Occipital lobe (tissue), 2 donors: Measurements from ENCODE around the gene TMOD4. TPM values are rescaled to one million over a fixed set of nuclear protein-coding genes. Genes with fewer than 3 reads are reported as not detected.

Source experiments
- DNase-seq: peaks from one replicate; lab custom pipeline; 2025; lab: John Stamatoyannopoulos, UW
- total RNA-seq: library from RNA; depleted of rRNA; stranded (reverse); fragments of >200 nt; gene quantifications from one replicate; pipeline ENCODE4 v1.2.3, GENCODE V29; 2014

The TMOD4 gene
- total RNA-seq, 1 donor from 2014 or later: not detected

DNA sequence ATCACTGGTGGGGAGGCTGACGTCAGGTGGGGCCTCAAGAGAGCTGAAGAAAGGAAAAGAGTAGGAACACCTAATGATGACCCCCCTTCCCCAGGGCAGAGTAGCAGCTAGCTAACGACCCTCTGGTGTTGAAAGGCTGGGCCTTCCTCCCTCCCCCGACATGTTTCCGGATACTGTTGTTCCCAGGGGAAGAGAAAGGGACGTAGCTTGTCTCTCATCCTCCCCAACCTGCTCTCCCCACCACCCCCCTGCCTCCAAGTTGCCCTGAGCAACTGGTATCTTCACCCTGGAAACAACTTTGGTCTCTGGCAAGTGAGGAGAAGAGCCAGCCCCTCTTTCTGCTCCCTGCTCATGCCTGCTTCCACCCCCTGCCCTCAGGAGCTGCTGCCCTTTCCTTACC, 31.8 kb downstream of the TMOD4 start:
- no peak for DNase-seq

DNA sequence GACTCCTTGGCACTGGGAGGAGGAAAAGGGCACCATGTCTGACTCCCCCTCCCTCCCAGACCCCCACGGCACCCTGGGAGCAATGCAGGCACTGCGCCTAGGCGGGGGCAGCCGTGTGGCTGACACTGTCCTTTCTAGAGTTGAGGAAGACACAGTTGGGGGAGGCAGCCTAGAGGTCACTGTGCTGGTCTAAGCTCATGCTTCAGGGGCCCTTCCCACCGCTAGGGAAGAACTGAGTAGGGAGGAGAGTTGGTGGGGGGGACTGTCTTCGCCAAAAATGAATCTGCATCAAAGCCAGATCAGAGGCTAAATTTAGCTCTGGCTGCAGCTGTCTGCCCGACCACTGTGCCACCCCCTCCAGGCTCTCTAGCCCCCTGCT, 32.7 kb downstream of the TMOD4 start:
- no peak for DNase-seq

DNA sequence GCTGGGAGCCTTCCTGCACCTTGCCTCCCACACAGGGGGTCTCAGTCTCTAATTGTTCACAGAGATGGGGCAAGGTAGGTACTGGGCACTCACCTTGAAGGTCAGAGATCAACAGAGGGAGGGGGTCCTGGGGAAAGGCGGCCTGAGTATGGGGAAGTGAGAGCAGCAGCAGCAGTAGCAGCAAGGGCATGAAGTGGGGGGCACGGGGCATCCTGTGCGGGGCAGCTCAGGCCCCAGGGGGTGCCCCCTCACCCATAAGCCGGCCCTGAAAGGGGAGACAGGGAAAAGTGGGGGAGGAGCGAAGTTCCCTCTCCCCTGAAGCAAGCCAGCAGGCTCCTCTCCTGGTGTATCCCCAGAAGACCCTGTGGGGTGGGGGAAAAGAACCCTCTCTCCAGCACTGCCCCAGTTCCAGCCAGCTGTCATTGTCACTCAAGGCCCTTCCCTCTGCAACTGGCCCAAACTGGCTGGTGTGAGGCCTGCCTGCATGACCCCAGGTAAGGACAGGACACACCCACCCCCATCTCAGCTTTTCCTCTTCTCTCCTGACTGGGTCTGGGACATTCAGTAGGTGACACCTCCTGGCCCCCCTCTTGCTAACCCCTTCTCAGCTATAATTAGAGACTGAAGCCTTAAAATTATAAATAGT, 33.2 kb downstream of the TMOD4 start:
- no peak for DNase-seq

DNA sequence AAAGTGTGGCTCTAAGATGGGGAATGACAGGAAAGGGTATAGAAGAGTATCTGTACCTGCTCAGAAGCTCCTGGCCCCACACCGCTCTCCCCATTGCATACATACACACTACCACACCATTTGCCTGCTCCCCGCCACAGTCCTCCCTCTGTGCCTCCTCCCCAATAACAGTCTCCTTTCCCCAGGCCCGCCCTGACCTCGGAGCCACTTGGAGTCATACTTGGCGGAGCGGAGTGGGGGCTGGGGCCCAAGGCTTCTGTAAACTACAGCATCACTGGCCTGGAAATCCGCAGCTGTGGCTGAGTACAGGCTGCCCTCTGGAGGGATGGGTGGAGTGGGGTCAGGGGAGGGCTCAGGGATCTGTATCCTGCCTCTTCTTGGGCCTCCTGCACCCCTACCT, 38.0 kb downstream of the TMOD4 start:
- DNase-seq: no peak

DNA sequence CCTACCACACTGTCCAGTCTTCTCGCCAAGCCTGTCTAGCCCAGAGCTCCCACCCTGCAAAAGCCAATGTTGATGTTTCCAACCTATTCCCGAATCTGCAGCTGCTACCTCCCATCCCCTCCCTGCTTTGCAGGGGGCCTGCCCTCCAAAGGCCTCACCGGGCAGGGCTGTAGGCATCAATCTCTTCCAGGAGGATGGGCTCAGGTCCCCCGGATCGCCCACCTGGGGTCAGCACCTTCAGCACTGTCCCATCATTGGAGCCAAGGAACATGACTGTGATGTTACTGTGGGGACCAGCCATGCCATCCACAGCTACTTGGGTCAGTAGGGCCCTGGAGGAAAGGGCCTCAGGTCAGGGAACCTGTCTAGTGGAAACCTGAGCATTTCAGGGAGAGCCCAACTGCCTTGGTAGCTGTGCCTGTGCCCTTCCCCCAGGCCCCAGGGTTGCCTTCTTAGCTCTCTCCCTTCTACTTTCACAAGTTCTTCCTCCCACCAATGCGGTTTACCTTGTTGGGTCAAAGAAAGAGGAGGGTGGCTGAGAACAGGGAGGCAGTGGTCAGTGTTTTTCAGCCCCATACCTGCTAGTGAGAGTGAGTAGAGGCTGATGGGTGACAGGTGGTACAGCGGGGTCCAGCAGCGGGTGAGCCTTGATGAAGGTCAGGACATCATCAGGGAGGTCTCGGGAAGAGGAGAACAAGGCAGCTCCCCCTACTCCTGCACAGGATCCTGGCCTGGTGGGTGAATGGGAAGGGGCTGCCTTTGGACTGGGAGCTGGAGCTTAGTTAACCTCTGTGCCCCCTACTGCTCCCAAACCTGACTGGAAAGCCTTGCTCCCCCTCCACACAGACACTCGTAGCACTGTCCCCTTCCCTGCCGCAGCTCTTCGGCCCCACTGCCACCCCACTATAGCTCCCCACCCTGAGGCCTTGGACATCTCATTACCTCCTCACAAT, 40.1 kb downstream of the TMOD4 start:
- DNase-seq: no peak

DNA sequence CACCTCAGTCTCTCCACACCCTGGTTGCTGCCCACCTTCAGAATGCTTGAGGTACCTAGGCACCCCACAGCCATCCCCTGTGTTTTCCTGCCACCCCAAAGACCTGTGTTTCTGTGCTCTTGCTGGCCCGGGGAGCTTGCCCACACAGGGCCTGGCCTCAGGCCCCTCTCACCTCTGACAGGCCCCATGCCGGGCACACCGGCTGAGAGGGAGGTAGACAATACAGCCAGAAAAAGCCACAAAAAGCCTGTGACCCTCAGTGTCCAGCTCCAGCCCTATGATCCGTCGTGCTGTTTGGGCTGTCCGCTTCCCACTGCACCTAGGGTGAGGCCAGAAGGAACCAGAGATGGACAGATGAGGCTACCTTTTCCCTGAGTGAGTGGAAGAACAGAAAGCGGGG, 40.8 kb downstream of the TMOD4 start:
- no peak for DNase-seq

DNA sequence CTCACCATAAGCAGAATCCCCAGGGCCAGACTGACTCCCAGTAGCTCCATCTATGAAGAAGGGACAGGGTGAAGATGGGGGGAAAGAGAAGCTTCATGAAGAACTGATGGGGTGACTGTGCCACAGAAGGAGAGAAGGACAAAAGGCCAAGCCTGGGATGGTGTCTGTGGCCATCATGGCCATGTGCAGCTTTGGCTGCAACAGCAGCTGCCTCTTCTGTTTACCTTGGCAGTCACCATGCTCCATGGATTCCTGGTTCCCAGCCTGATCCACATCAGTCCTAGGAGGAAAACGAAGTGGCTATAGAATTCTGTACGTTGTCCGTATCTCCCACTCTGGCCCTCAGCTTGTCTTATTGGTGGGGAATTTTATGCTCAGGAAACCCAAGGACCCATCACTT, 41.4 kb downstream of the TMOD4 start:
- no peak for DNase-seq

DNA sequence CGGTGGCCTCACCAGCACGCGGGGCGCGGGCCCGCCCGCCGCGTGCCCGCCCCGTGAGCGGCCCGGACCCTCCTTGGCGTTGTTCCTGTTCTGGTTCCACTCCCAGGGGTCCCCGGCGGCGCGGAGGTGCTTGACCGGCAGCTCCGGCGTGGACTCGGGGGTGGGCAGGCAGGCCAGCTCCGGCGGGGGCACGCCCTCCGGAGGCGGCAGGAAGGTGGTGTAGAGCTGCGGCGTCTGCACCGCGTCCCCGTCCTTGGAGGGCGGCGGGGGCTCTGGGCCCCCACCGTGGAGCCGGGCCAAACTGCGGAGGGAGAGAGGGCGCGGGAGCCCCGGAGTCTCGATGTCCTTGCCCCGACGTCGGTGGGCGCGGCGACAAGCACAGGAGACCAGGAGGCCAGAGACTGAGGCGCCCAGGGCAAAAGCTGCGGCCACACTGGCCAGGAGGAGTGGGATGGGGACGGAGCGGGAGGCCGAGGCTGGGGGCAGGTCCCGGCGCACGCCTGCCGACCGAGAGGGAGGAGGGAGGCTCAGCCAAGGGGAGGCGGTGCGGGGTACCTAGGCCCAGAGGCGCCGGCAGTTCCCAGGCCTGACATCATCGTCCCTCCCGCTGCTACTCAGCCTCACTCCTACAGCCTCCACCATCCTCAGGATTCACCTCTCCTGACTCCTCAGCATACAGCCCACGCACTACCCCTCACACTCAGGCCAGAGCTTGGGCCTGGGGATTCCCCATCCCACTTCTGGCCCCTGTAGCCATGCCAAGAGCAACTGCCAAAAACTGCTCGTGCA, 42.6 kb downstream of the TMOD4 start:
- no peak for DNase-seq

DNA sequence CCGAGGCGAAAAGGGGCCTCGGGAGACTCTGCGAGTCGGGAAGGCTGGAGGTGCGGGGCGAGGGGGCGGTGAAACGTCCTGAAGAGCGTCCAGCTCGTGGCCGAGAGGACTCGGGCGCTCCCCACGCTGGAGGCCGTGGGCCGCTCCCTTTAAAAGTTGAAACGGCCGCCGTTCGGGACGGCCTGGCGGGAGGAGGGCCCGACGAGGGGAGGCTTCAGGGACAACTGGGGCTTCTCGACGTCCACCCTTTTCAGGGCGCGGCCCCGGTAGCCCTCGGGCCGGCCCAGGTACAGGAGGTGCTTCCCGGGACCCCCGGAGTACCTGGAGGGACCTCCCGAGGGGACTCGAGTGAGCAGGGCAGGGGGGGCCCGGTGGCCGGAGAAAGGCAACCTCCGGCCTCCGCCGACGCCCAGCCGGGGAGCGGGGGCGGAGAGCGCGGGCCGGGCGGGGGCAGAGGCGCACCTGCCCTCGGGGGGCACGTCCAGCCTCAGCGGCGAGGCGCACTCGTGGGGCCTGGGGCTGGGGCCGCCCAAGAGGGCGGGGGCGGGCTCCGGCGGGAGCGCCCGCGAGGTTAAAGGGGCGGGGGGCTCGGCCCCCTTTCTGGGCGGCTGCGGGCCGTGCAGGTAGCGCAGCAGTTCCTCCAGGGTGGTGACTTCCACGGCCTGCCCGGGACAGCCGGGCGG, 43.3 kb downstream of the TMOD4 start:
- no peak for DNase-seq

DNA sequence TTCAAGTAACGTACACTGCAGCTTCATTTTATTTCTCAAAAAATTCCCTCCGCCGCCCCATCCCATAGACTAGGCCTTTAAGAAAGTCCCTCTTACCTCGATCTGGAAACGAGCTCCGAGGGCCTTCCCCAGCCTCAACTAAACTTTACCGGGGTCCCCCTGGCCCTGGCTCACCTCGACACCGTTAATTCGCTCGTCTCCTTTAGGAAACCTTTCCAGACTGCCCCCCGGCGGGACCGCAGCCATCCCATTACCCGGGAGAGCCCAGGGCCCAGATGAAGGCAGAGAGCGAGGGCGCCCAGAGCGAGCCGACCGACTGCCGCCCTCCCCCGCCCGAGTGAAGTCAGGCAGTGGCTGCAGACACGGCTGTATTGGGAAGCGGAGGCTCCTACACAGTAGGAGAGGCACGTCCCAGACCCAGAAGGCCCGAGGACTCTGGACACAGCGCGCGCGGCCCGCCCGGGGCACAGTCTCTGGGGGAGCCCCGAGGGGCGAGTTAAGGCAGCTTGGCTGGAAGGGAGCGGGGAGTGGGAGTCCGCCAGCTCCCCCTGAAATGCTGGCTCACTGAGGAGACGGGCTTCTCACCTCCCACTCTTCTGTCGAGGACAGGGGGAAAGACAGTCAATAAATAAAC, 44.0 kb downstream of the TMOD4 start:
- peak; percentile 24 for DNase-seq

DNA sequence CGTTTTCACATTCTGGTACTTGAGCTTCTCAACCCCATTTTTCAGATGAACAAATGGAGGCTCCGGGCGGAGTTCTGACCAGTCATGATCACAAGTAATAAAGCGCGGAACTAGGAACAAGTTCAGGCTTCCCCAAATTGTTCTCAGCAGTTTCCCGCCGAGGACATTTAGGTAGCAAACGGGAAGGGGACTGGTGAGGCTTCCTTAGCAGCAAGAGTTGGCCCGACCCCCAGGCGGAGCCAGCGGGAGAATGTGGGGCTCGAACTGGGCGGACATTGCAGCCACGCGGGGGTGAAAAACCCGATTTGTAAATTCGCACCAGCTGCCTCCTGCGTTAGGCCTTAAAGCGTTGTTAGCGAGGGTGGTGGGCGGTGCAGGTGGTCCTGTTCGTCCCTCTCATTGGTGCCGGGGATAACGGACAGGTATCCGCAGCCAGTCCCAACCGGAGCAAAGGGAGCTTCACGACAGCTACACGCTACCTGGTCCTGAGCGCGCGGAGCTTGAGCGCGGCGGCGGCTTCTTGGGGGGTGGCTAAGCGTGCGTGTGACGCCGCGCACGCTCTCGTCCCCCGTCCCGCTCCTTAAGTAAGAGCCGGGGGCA, 44.7 kb downstream of the TMOD4 start:
- DNase-seq: peak; percentile 84

DNA sequence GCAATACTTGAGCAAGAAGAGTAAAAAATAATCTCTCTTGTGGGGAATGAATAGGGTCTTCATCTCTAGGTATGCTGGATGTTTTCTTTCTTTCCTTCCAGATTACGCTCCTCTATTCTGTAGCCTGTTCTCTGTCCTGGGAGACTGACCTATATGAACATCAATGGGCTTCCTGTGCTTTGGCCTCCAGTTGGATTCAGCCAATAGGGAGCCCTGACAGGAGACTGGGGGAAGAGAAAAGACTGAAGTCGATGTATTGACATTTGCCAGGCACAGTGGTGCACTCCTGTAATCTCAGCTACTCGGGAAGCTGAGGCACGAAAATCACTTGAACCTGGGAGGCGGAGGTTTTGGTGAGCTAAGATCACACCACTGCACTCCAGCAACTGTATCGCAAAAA, 47.0 kb downstream of the TMOD4 start:
- DNase-seq: no peak

DNA sequence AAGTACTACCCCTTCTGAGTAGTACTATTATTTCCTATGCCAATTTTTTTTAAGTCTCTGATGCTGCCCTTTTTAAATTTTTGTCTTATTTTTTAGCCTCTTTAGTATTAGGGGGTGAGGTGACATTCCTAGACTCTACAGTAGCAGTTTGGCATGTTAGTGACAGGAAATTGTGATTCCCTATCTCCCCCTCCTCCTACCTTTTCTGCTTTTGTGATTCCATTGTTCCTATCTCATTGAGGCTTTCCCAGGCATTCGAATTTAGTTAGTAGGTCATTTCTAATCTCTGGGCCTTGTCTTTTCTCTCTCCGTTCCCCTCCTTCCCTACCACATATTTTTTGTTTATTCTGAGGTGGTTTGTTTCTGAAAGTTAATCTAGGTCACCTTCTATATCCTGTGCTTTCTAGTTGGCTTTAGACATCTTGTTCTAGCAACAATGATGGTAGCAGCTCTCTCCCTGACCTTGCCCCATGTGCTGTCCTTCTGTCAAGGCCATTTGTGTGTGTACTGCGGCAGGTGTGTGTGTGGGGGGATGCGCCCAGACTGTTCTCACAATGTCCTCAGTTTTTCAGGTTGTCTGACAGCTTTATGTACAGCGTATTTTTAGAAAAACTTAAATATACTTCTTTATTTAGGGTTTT, 50.9 kb downstream of the TMOD4 start:
- no peak for DNase-seq

Other genes with a start within 250 kb of the TMOD4 start
- gene SETDB1, start 249.6 kb downstream of the TMOD4 start, total RNA-seq: 51.5 TPM
- gene CERS2, start 201.1 kb downstream of the TMOD4 start, total RNA-seq: 35.6 TPM
- not detected for gene ANXA9, start 193.7 kb downstream of the TMOD4 start, total RNA-seq
- gene MINDY1, start 169.1 kb downstream of the TMOD4 start, total RNA-seq: 10.5 TPM
- 25.3 TPM for gene PRUNE1, start 167.5 kb downstream of the TMOD4 start, total RNA-seq
- gene BNIPL, start 139.4 kb downstream of the TMOD4 start, total RNA-seq: 0.16 TPM
- gene C1orf56, start 128.2 kb downstream of the TMOD4 start, total RNA-seq: 3.4 TPM
- 33.4 TPM for gene CDC42SE1, start 116.4 kb downstream of the TMOD4 start, total RNA-seq
- 77.2 TPM for gene MLLT11, start 115.6 kb downstream of the TMOD4 start, total RNA-seq
- 12.6 TPM for gene GABPB2, start 105.2 kb downstream of the TMOD4 start, total RNA-seq
- 18.6 TPM for gene SEMA6C, start 29.4 kb downstream of the TMOD4 start, total RNA-seq
- 0.78 TPM for gene TNFAIP8L2, start 19.3 kb downstream of the TMOD4 start, total RNA-seq
- 16.4 TPM for gene LYSMD1, start 10.1 kb downstream of the TMOD4 start, total RNA-seq
- 35.6 TPM for gene SCNM1, start 9.8 kb downstream of the TMOD4 start, total RNA-seq
- 75.3 TPM for gene VPS72, start 14.2 kb upstream of the TMOD4 start, total RNA-seq
- 56.3 TPM for gene PIP5K1A, start 22.6 kb upstream of the TMOD4 start, total RNA-seq
- gene PSMD4, start 78.8 kb upstream of the TMOD4 start, total RNA-seq: 82.0 TPM
- gene ZNF687, start 106.3 kb upstream of the TMOD4 start, total RNA-seq: 6.9 TPM
- 26.4 TPM for gene PI4KB, start 151.4 kb upstream of the TMOD4 start, total RNA-seq
- 25.0 TPM for gene RFX5, start 171.3 kb upstream of the TMOD4 start, total RNA-seq
- 9.2 TPM for gene SELENBP1, start 196.7 kb upstream of the TMOD4 start, total RNA-seq
- 290 TPM for gene PSMB4, start 223.6 kb upstream of the TMOD4 start, total RNA-seq